ENCODE measurements around the gene BLTP2. TPM values are rescaled to one million over a fixed set of nuclear protein-coding genes. Genes with fewer than 3 reads are reported as not detected.

The BLTP2 gene
- total and polyA plus RNA-seq, 10 of the 15 experiments (the other 5 are each of a cell fraction or from before 2014, with no cell fraction given): 14.2 to 151 (median 78.1) TPM

GRCh38 chr17:28641579-28641978 lies 3.4 kb downstream of the BLTP2 start:
- Histone ChIP-seq H3K4me3 (no peak overlapping the region), H3K36me3 (ENCODE audit: control insufficient read depth in 2 of 2, insufficient read depth in 2 of 2, low read length in 1 of 2) (peaks cover 27 to 54% of the 10 kb centered on the region in 2 experiments), H3K9me3 (replicated peaks; ENCODE audit: control insufficient read depth, insufficient read depth, low read length) (no peaks in the 10 kb centered on the region), H4K20me1 (ENCODE audit: control insufficient read depth, insufficient read depth) (no peaks in the 10 kb centered on the region; the same call in 1 of the 2 replicates), H3K79me2 (ENCODE audit: control insufficient read depth, insufficient read depth, low read length) (peaks cover 33% of the 10 kb centered on the region), H3K27me3 (replicated peaks in 1 of 2; ENCODE audit: control insufficient read depth in 2 of 2, insufficient read depth in 2 of 2, low read length in 1 of 2) (no peaks in the 10 kb centered on the region), H3K9ac (ENCODE audit: control insufficient read depth, insufficient read depth, low read length) (no peak overlapping the region), H3K4me1 (ENCODE audit: control insufficient read depth, insufficient read depth, low read length) (peaks cover 9% of the 10 kb centered on the region), H2AFZ (ENCODE audit: control insufficient read depth, low read depth, low read length) (no peak overlapping the region), H3K27ac (ENCODE audit: control insufficient read depth, insufficient read depth) (no peak overlapping the region), H3K4me2 (ENCODE audit: control insufficient read depth, insufficient read depth) (no peak overlapping the region)
- in situ Hi-C loops (cut with MboI) (no loop called here), intact Hi-C loops (cut with micrococcal nuclease; ENCODE audit: unreplicated experiment) (no loop called here)
- POLR2A ChIA-PET: interaction anchor here (5.4 kb wide), 1 partner anchor 65 kb away, joined by 25 read pairs; the partner anchor contains the start of gene ALDOC
- BruUV-seq (replicated peaks): no TSS peak
- RAD21 ChIA-PET (ENCODE audit: unreplicated experiment): interaction anchor here (1.7 kb wide), 1 partner anchor 34 kb away, joined by 3 read pairs; no protein-coding TSS in a partner anchor
- WGBS (ENCODE audit: insufficient coverage, insufficient replicate concordance, low lambda C conversion rate, missing lambda C conversion rate): 96% methylated on average over 2 of the region's 2 CpGs
- ATAC-seq (no peak), DNase-seq (ENCODE audit: low read depth, low spot score) (no peak), FAIRE-seq (no peak)
- CTCF ChIA-PET: interaction anchor here (0.7 to 6.0 kb wide), 3 partner anchors 20 to 53 kb away, joined by 4 to 56 read pairs (median 5); partner anchors contain the start of genes SDF2 and SUPT6H
- SMC1A ChIA-PET (ENCODE audit: uncharacterized antibody, unreplicated experiment): interaction anchor here (1.6 kb wide), 1 partner anchor 11 kb away, joined by 4 read pairs; no protein-coding TSS in a partner anchor
- TF ChIP-seq NR2C1 (IDR thresholded peaks at IDR 0.05) (no peak), GABPA (IDR thresholded peaks at IDR 0.05; ENCODE audit: low read depth) (no peak), EED (IDR thresholded peaks at IDR 0.05; ENCODE audit: low read depth) (no peak), CBX5 (IDR thresholded peaks at IDR 0.05; ENCODE audit: low read depth) (no peak), PML (IDR thresholded peaks at IDR 0.05; ENCODE audit: low read length) (no peak), FOXM1 (IDR thresholded peaks at IDR 0.05; ENCODE audit: low read depth, low read length) (no peak), RBBP5 (conservative IDR thresholded peaks at IDR 0.05) (no peak), ASH2L (IDR thresholded peaks at IDR 0.05; ENCODE audit: borderline replicate concordance, low read depth) (no peak), BRCA1 (IDR thresholded peaks at IDR 0.05; ENCODE audit: low read depth, low read length) (no peak), CHD4 (IDR thresholded peaks at IDR 0.05) (no peak), MLLT1 (IDR thresholded peaks at IDR 0.05) (no peak), HDGF (IDR thresholded peaks at IDR 0.05) (no peak)
